GM12878 (cell line): ENCODE measurements around the gene UQCRFS1.

Experiments used
- CTCF ChIP-seq, 3 experiments: IDR thresholded peaks in 2 of 3; conservative IDR thresholded peaks in 1 of 3; 2 replicates each; pipeline ENCODE4 v1.5.1; 2011; ENCODE audit warnings: low read depth in 3 of 3, low read length in 3 of 3, mild to moderate bottlenecking in 3 of 3, control low read depth in 2 of 3, moderate library complexity in 2 of 3, inconsistent platforms in 1 of 3, mixed read lengths in 1 of 3; ENCODE audit not compliant: control insufficient read depth in 2 of 3, insufficient read depth in 1 of 3; ENCODE audit errors: extremely low read depth in 1 of 3
- E2F8 ChIP-seq: fragments of 450-650 bp; IDR thresholded peaks from 2 replicates; pipeline ENCODE4 v1.6.1; 2018; ENCODE audit warnings: mild to moderate bottlenecking, low read depth, moderate library complexity; ENCODE audit not compliant: partially characterized antibody
- EP300 ChIP-seq, 2 experiments: fragments of 150-350 bp in 1 of 2; IDR thresholded peaks; 2 replicates each; pipeline ENCODE4 v1.6.1; 2011 to 2012; ENCODE audit warnings: low read depth in 2 of 2, low read length in 2 of 2, borderline replicate concordance in 1 of 2, improper control_type of control experiment in 1 of 2, inconsistent platforms in 1 of 2; ENCODE audit not compliant: control insufficient read depth in 1 of 2
- EZH2 ChIP-seq: IDR thresholded peaks from 2 replicates; pipeline ENCODE4 v1.6.1; 2012; ENCODE audit warnings: low read depth, mild to moderate bottlenecking, control low read depth, inconsistent platforms, low read length, borderline replicate concordance; ENCODE audit not compliant: control insufficient read depth
- FOXK2 ChIP-seq: fragments of 450-650 bp; IDR thresholded peaks from 2 replicates; pipeline ENCODE4 v1.6.1; 2017; ENCODE audit warnings: mild to moderate bottlenecking, moderate library complexity
- HCFC1 ChIP-seq: fragments of 150-350 bp; IDR thresholded peaks from 2 replicates; pipeline ENCODE4 v1.6.1; 2014; ENCODE audit warnings: low read length
- MLLT1 ChIP-seq: fragments of 450-650 bp; IDR thresholded peaks from 2 replicates; pipeline ENCODE4 v1.6.1; 2016; ENCODE audit warnings: mild to moderate bottlenecking
- POLR2A ChIP-seq: IDR thresholded peaks from 2 replicates; pipeline ENCODE4 v1.6.1; 2011; ENCODE audit warnings: low read depth, mild to moderate bottlenecking, low read length
- POLR2AphosphoS5 ChIP-seq: IDR thresholded peaks from 2 replicates; pipeline ENCODE4 v1.6.1; 2011; ENCODE audit warnings: mild to moderate bottlenecking, low read length, inconsistent platforms
- RBBP5 ChIP-seq: fragments of 200-600 bp; sonication (generic); conservative IDR thresholded peaks from 2 replicates; pipeline ENCODE4 v1.6.1; 2016
- RCOR1 ChIP-seq: conservative IDR thresholded peaks from 2 replicates; pipeline ENCODE4 v1.6.1; 2012; ENCODE audit warnings: low read depth, low read length, improper control_type of control experiment
- SMC3 ChIP-seq: IDR thresholded peaks from 2 replicates; pipeline ENCODE4 v1.6.1; 2011; ENCODE audit warnings: low read length, improper control_type of control experiment, borderline replicate concordance
- SP1 ChIP-seq: IDR thresholded peaks from one replicate; pipeline ENCODE4 v1.6.1; 2011; ENCODE audit warnings: low read depth, low read length
- TCF12 ChIP-seq: IDR thresholded peaks from 2 replicates; pipeline ENCODE4 v1.6.1; 2011; ENCODE audit warnings: low read depth, mild to moderate bottlenecking, low read length

GRCh38 chr19:29248332-29248844, 35.4 kb upstream of the UQCRFS1 start:
- TF ChIP-seq SMC3 (no peak), POLR2AphosphoS5 (no peak), HCFC1 (no peak), POLR2A (no peak), CTCF (IDR thresholded peaks at IDR 0.05 in 2 of 3, conservative IDR thresholded peaks at IDR 0.05 in 1 of 3; ENCODE audit: control insufficient read depth in 2 of 3, extremely low read depth in 1 of 3, insufficient read depth in 1 of 3, low read depth in 3 of 3, low read length in 3 of 3) (no peak), RBBP5 (no peak), TCF12 (no peak), MLLT1 (no peak), FOXK2 (no peak), E2F8 (no peak), RCOR1 (no peak), EZH2 (no peak), SP1 (no peak), EP300 (IDR thresholded peaks at IDR 0.05; ENCODE audit: borderline replicate concordance in 1 of 2, control insufficient read depth in 1 of 2, low read depth in 2 of 2, low read length in 2 of 2) (no peak)
